ENCODE results near the gene NDST4.

DNA sequence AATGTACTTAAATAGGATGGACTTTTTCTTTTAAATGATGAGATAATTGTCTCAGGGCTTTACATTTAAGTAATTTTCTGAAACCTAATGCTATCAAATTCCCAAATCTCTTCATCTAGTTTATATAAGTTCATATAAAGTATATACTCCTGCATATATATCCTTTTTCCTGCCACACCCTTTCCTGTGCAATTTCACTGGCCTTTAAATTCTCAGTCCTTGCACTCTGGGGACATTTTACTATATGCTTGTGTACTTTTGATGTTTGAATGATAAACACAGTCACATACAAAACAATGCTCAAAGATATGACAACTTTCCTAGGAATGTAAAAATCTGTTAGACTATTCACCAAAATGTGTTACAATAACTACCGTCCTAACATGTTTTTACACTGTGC lies 60.1 kb downstream of the NDST4 start:
- TF ChIP-seq, protein P1, sequence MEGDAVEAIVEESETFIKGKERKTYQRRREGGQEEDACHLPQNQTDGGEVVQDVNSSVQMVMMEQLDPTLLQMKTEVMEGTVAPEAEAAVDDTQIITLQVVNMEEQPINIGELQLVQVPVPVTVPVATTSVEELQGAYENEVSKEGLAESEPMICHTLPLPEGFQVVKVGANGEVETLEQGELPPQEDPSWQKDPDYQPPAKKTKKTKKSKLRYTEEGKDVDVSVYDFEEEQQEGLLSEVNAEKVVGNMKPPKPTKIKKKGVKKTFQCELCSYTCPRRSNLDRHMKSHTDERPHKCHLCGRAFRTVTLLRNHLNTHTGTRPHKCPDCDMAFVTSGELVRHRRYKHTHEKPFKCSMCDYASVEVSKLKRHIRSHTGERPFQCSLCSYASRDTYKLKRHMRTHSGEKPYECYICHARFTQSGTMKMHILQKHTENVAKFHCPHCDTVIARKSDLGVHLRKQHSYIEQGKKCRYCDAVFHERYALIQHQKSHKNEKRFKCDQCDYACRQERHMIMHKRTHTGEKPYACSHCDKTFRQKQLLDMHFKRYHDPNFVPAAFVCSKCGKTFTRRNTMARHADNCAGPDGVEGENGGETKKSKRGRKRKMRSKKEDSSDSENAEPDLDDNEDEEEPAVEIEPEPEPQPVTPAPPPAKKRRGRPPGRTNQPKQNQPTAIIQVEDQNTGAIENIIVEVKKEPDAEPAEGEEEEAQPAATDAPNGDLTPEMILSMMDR (conservative IDR thresholded peaks at IDR 0.05; ENCODE audit: low read depth, low read length), result no peak
- TF ChIP-seq SMC3 (IDR thresholded peaks at IDR 0.05; ENCODE audit: low read depth, low read length) (no peak), POLR2A (IDR thresholded peaks at IDR 0.05; ENCODE audit: low read depth, low read length) (no peak), MXI1 (IDR thresholded peaks at IDR 0.05; ENCODE audit: borderline replicate concordance, low read depth, low read length) (no peak)
